NCI-H2196 (cell line): Measurements from ENCODE around the gene MTA1.

Experiments used
- DNase-seq: peaks from one replicate; lab custom pipeline; 2025; ENCODE audit not compliant: unreplicated experiment; lab: John Stamatoyannopoulos, UW

MTA1 gene

DNA sequence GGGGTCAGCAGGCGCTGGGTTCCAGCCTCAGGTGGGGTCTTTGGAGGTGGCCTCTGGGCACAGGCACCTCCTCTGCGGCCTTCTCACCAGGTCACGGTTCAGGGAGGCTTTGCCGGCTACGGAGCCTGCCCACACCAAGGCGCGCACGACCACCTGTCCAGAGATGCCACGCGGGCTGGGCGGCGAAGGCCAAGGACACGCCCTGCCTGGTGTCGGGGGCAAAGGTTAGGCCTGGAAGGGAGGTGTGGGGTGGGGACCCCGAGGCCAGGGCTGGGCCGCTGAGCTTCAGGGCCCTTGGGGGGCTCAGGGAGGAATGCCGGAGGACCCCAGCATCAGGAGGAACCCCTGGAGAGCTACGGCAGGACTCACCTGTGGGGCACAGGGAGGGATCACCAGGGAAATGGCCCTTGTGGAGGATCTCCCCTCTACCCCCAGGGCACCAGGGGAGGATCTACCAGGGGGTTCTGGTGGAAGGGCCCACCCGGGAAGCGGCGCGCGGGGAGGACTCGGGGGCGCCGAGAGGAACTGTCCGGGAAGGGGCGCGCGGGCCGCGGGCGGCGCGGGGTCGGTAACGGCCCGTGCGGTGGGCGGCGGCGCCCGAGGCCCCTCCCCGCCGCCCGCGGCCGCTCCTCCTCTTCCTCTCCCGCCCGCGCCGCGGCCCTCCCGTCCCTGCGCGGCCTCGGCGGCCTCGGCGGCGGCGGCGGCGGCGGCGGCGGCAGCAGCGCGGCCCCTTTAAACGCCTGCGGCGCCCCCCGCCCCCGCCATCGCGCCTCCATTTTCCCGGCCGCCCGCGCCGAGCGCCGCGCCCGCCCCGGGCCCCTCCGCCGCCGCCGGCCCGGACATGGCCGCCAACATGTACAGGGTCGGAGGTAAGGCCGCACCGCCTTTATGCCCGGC, at the start of gene MTA1:
Gene MTA1 (plus strand): TSS at position 633 of the 897 bp plus-strand sequence. CDS start 209 bp downstream, at position 842.
- peak; percentile 9 for DNase-seq

DNA sequence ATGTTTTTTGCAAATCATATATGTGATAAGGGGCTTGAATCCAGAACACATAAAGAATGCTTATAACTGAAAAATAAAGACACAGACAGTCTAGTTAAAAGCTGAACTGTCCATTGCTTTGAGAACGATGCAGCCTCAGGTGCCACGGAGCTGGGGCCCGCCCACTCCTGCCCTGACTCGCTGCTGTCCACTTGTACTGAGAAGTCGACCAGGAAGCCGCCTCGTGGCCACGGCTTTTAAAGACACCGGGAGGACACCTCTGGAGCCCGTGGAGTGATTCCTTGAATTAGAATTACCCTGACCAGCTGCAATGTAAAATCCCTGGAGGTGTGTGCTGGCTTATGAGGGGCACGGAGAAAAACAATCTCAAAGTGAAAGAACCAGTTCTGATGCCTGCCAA, 45.2 kb upstream of the MTA1 start:
- DNase-seq: no peak

DNA sequence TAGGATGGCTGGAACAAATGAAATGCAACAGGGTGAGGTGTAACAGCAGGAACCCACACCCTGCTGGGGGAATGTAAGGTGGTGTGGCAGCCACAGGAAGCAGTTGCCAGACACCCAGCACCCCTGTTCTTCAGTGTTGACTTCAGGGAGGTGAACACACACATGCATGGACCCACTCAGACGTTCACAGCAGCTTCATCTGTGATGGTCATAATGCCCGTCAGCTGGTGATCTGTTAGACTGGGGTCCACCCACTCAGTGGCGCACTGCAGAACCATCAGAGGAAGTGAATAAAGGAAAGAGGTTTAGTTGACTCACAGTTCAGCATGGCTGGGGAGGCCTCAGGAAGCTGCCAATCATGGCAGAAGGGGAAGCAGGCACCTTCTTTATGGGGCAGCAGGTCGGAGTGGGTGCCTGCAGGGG, 44.0 kb upstream of the MTA1 start:
- no peak for DNase-seq

DNA sequence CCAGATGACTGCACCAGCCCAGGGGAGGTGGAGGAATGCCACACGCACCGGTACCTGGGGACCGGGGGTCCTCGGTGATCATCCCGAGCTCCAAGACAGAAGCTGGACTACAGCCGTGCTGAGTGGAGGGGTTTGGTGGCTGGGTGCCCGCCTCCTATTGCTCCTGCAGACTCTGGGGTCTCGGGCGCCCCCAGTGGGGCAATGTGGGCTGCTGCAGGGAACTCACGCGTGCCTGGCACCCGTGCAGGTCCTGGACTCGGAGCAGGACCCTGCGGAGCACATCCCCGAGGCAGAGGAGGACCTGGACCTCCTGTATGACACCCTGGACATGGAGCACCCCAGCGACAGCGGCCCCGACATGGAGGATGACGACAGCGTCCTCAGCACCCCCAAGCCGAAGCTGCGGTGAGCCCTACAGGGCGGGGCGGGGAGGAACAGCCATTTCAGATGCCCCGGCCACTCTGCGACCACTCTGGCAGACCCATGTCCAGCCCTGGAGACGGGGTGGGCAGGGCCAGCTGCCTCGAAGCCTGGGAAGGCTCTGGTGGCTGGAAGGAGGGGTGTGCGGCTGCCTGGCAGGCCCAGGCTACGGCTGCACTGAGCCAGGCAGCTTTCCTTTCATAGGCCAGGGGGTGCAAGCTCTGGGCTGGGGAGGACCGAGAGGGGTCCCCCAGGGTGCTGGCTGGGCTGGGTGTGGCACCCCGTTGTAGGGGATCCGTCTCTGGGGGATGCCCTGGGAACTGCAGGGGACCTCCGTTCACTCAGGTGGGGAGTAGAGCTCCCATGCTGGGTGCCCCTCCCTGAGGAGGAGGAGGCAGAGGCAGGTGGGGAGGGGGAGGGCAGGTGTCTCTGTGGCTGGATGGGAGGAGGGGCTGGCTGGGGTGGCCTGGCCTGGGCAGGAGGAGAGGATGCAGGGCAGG, 42.8 kb upstream of the MTA1 start:
- DNase-seq: no peak

DNA sequence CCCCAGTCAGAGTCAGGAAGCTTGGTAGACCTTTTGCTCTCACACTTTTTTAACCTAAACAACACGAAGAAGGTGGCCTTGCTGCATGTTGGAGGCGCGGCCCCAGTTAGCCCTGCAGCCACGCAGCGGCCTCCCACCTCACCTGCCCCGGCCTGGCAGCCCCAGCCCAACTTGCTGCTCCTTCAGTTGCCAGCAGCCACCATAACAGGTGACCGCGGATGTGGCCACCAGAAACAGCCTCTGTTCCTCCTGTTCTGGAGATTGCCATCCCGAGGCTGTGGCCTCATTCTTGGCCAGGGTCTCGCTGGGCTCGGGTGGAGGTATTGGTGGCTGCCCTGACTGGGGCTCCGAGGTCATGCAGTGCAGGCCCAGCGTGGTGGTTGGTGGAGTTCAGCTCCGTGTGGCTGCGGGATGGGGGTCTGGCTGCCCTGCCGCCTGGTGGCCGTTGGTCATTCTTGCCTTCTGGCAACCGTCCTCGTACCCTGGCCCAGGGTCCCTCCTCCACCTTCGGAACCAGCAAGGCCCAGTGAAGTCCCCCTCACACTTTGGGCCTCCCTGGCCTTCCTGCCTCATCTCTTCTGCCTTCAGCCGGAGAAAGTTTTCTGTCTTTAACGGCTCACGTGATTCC, 42.0 kb upstream of the MTA1 start:
- DNase-seq: no peak

DNA sequence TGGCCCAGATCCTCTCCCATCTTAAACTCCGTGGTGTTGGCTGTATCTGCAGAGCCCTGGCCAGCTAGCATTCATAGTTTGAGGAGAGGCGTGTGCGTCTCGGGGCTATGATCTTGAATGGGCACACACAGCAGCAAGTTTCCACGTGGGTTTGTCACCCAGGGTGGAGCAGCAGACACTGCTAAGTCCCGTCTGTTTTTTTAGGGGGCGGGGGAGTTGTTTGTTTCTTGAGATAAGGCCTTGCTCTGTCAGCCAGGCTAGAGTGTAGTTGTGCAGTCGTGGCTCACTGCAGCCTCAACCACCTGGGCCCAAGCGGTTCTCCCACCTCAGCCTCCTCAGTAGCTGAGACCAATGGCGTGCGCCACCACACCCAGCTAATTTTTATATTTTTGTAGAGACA, 41.4 kb upstream of the MTA1 start:
- DNase-seq: no peak

DNA sequence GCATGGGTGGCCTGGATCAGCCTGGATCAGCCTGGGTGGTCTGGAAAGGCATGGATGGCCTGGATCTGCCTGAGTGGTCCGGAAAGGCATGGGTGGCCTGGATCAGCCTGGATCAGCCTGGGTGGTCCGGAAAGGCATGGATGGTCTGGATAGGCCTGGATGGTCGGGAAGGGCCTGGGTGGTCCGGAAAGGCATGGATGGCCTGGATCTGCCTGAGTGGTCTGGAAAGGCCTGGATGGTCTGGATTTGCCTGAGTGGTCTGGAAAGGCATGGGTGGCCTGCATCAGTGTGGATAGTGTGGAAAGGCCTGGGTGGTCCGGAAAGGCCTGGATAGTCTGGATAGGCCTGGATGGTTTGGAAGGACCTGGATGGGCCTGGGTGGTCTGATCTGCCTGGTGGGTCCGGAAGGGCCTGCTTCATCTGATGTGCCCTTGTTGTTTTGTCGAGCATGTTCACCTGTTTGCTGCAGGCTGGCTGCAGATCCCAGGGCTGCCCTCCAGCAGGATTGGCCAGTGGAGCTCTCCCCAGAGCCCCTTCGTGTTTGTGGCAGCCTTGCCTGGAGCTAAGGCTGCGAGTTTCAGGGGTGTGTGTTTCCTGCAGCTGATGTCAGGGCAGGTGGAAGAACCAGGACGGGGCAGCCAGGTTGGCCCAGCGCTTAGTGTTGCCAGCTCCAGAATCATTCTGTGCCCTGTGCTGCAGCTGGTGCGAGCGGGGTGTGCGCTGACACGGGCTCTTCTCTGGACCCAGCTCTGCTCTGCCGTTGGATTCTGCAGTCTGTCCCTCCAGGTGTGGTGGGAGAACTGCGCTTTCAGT, 40.5 kb upstream of the MTA1 start:
- DNase-seq: no peak

DNA sequence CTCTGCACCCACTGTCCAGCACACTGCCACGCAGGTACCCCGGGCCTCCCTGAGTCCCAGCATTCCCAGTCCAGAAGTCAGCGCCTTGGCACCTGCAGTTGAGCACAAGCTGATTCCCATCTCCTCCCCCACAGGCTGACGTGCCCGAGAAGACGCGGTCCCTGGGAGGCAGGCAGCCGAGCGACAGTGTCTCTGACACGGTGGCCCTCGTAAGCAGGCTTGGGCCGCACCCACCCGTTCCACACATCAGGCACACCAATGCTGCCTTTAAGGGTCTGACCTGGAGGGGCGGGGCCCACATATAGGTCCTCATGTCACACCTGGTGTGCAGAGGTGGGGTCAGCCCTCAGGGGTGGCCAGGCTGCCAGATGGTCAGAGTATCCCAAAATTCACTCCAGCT, 39.7 kb upstream of the MTA1 start:
- no peak for DNase-seq

DNA sequence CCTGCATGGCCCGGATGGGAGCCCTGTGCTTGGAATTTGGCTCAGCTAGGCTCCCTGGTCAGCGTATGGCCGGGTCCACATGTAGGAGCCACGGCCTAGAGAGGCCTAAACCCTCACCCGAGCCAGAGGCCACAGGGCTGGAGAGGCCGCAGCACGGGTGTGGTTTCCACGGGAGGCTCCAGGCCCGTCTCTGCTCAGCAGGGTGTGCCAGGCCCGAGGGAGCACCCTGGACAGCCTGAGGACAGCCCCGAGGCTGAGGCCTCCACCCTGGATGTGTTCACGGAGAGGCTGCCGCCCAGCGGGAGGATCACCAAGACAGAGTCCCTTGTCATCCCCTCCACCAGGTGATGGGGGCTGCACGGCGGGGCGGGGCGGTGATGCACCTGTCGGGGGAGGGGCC, 38.9 kb upstream of the MTA1 start:
- no peak for DNase-seq

DNA sequence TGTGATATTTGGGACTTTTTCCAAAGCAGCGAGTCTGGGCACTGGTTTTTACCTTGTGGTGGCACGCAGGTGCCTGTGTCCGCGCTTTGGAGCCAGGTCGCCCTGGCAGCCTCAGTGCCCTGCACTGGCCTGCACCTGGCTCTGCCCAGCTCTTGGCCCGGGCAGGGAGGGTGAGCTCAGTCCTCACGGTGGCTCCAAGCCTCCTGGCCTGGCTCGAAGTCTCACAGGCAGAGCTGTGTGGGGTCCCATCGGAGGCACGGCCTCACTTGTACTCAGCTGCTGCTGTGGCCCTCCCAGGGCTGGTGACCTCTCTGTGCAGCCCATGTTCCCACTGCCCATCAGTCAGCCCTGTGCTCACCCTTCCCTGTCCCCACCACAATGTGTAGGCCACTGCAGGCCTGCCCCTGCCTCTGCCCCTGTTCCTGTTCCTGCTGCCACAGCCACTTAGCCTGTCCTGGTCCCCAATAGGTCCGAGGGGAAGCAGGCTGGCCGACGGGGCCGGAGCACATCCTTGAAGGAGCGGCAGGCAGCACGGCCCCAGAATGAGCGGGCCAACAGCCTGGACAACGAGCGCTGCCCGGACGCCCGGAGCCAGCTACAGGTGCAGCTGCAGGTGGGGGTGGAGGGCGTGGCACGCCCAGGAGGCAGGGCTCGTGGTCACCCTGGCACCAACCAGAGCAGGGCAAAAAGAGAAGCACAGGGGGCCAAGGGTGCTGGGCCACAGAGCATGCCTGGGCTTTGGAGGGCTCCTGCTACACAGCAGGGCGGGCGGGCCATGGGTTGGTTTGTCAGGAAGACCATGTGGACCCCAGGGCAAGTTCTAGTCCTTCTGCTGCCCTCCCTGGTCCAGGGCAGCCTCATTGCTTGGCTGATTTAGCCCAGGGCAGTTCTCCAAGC, 37.9 kb upstream of the MTA1 start:
- DNase-seq: no peak

DNA sequence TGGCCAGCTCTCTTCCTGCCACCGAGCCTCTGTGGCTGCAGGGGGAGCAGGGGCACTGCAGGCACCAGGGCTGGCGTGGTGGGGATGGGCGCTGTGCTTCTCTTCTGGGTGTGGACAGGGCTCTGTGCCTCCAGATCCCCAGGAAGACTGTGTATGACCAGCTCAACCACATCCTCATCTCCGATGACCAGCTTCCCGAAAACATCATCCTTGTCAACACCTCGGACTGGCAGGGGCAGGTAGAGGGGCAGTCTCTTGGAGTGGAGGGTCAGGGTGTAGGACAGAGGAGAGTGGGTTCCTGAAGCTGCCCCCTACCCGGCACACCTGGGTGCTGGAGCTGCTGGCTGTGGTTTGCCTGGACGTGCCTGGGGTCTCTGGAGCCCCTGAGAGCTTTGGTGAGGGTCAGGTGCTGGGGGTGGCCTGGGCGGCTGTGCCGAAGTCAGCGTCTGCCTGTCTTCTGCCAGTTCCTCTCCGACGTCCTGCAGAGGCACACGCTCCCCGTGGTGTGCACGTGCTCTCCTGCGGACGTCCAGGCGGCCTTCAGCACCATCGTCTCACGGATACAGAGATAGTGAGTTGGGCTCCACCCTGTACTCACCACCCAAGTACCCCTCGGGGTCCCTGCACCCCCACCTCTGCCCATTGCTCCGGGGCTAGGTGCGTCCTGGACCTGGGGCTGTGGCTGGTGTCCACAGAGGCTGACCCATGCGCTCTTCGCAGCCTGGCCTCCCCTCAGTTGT, 37.1 kb upstream of the MTA1 start:
- no peak for DNase-seq

DNA sequence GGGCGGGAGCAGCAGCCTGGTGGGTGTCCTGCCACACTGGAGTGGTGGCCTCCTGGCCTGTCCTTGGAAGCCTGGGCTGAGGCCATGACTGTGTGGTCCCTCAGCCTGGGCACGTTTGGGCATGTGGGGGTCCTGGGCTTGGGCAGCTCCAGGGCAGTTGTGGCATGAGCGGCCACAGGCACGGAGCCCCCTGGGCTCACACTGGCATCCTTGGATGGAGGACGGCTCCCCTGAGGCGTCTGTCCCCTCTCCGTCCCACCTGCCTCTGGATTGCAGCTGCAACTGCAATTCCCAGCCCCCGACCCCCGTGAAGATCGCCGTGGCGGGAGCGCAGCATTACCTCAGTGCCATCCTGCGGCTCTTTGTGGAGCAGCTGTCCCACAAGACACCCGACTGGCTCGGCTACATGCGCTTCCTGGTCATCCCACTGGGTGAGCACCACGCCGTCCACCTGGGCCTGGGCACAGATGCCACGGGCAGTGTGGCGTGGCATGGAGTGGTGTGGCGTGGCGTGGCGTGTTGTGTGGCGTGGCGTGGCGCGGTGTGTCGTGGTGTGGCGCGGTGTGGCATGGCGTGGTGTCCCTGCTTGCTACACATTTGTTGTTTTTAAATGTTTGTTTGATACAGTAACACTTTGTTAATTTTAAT, 36.4 kb upstream of the MTA1 start:
- no peak for DNase-seq

DNA sequence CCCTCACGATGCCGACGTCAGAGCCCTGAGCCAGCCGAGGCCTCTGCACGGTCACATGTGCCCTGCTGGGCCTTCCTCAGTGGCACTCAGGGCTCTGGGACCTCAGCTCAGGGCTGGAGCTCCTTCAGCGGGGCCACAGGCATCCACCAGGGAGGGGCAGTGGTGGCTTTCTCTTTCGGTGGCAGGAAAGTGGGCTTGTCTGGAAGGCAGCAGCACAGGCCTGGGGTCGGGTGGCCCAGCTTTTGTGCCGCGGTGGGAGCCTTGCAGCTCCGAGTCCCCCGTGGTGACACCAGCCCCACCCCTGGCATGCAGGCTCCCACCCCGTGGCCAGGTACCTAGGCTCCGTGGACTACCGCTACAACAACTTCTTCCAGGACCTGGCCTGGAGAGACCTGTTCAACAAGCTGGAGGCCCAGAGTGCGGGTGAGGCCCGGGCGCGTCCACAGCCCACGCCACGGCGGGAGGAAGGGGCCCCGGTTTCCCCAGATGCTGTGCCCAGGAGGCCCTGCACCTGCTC, 35.5 kb upstream of the MTA1 start:
- no peak for DNase-seq

DNA sequence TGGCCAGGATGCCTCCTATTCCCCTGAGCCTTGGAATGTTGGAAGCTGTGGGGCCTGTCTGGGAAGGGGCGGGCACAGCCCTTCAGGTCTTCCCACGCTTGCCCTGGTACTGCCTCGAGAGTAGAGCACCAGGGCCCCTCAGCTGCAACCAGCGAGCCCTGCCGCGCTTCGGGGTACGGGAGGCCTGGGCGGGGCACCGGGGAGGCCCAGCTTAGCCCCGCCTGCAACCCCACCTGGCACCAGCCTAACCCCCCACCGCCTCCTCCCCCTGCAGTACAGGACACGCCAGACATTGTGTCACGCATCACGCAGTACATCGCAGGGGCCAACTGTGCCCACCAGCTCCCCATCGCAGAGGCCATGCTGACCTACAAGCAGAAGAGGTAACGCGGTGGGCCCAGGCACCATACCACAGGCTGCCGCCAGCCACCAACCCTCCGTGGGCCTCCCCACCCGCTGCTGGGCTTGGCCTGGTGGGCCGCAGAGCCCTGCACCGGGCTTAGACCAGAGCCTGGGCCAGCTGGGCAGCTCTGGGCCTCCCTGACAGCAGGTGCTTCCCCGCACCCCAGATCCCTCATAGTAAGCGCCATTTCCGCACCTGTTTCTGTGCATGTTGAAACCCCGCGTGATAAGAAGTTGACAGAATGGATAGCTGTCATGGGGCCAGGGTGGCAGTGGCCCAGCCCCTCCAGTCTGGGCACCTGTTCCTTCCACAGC, 34.9 kb upstream of the MTA1 start:
- DNase-seq: no peak

DNA sequence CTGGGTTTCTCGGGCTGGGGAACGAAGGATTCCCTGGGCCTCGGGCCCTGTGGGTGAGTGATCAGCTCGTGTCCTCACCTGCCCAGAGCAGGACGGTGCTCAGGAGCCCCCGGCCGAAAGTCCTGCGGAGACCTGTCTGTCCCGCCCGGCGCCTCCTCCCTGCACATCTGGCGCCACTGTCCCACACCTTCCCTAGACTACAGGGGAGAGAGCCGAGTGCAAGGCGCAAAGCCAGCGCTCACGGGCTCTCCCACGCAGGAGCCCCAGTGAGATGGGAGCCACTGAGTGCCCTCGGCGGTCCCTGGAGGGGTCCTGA, 34.3 kb upstream of the MTA1 start:
- no peak for DNase-seq

DNA sequence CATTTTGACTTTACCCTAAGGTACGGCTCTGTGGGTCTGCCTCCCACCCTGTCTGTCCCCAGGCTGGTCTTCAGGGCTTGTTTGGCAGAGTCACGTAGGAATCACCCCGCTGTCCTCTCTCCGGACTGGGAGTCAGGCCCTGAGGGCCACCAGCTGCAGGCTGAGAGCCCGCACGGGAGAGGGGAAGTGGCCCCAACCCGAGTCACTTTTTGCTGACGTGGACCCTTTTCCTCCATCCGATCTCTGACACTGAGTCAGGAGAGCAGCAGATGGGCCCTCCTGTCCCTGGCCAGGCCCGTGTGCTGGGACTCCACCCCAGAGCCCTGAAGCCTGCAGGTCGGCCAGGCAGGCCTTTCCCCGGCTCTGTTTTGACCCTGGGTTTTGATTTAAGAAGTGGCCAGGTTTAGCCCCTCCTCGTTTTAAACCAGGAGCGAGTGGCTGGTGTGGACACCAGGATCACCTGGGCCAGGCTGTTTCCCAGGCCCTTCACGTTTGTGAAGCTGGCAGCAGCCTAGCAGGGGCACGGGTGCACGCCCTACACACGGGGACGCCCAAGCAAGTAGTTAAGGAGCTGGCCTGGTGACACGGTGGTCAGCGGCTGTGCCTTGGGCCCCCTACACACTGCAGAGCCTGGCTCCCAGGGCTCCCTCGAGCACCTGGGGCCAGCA, 33.8 kb upstream of the MTA1 start:
- DNase-seq: no peak
